Spleen (tissue), 11 donors: ENCODE measurements around the gene SLAMF1. TPM values are rescaled to one million over a fixed set of nuclear protein-coding genes. Genes with fewer than 3 reads are reported as not detected.
"Not testable (repeated sequence)": the region's sequence is repeated elsewhere in the genome, so short reads cannot be mapped to it uniquely, and the experiment has no call there.

Experiments
- DNase-seq: peaks from one replicate; pipeline ENCODE4 v3.0.0-alpha.2; 2020
- H3K27ac ChIP-seq, 8 donors: fragments of 200-600 bp; sonication (generic) in 7 of 8; 1 replicate in 4 of 8; 2 replicates in 4 of 8; pipeline versions ENCODE4 v1.5.0 to v1.8.0; 2016 to 2021; ENCODE audit warnings: inconsistent platforms in 4 of 8, mild to moderate bottlenecking in 4 of 8, moderate library complexity in 1 of 8
- H3K27me3 ChIP-seq, 7 donors: fragments of 200-600 bp; sonication (generic) in 6 of 7; replicated peaks in 1 of 7; 1 replicate in 4 of 7; 2 replicates in 3 of 7; pipeline versions ENCODE4 v1.5.0 to v1.8.0; 2016 to 2021; ENCODE audit warnings: inconsistent platforms in 3 of 7, mild to moderate bottlenecking in 1 of 7
- H3K36me3 ChIP-seq, 6 donors: fragments of 200-600 bp; sonication (generic) in 5 of 6; 1 replicate in 4 of 6; 2 replicates in 2 of 6; pipeline versions ENCODE4 v1.5.0 to v1.8.0; 2016 to 2021; ENCODE audit warnings: inconsistent platforms in 2 of 6
- H3K4me1 ChIP-seq, 6 donors: fragments of 200-600 bp; sonication (generic) in 5 of 6; 1 replicate in 3 of 6; 2 replicates in 3 of 6; pipeline versions ENCODE4 v1.5.0 to v1.8.0; 2016 to 2021; ENCODE audit warnings: inconsistent platforms in 3 of 6
- H3K4me3 ChIP-seq, 8 donors: fragments of 200-600 bp; sonication (generic) in 7 of 8; 1 replicate in 4 of 8; 2 replicates in 4 of 8; pipeline versions ENCODE4 v1.5.0 to v1.8.0; 2016 to 2021; ENCODE audit warnings: inconsistent platforms in 4 of 8, mild to moderate bottlenecking in 4 of 8, moderate library complexity in 2 of 8
- H3K9me3 ChIP-seq, 8 donors: fragments of 200-600 bp; sonication (generic) in 7 of 8; 1 replicate in 4 of 8; 2 replicates in 4 of 8; pipeline versions ENCODE4 v1.5.0 to v1.8.0; 2016 to 2021; ENCODE audit warnings: inconsistent platforms in 4 of 8
- POLR2A ChIP-seq, 3 donors: fragments of 450-650 bp; IDR thresholded peaks; one replicate each; pipeline ENCODE4 v1.5.1; 2017; ENCODE audit warnings: antibody characterized with exemption in 3 of 3, mild to moderate bottlenecking in 1 of 3
- POLR2AphosphoS5 ChIP-seq, 3 donors: sonication (generic); formaldehyde crosslinking; IDR thresholded peaks; one replicate each; pipeline ENCODE4 v1.5.1; 2017; ENCODE audit warnings: antibody characterized with exemption in 3 of 3
- WGBS, 5 donors: extraction: QIAGEN DNeasy Blood & Tissue Kit in 3 of 5; methylation state at CpG; one replicate each; pipeline versions ENCODE4 v1.1.5 to v1.1.7; 2013 to 2018; 5-methylcytosine and 5-hydroxymethylcytosine counted together
- intact Hi-C: fragments of 100-400 bp; cut with DNase I; formaldehyde crosslinking; loops from one replicate; pipeline ENCODE4 v1.15.0; 2023; ENCODE audit warnings: low total_unique reads
- polyA plus RNA-seq, 3 donors: library from polyadenylated mRNA; stranded (reverse); fragments of 200-250 nt; gene quantifications; one replicate each; pipeline ENCODE4 v1.2.1, GENCODE V29; 2013
- total RNA-seq, 7 donors: library from RNA; depleted of rRNA in 3 of 7; stranded (reverse); fragments of >200 nt in 3 of 7; fragmentation: NEBNext Ultra II Directional in 4 of 7; extraction: Animal tissue kit (Norgen Biotek cat#: 25700) in 4 of 7; gene quantifications; one replicate each; pipeline versions ENCODE4 v1.1.0 to v1.2.1, GENCODE V29; 2016 to 2021
- TF ChIP-seq, protein P1 (sequence below), 11 experiments: fragments of 200-600 bp in 7 of 11; fragments of 450-650 bp in 4 of 11; sonication (generic) in 4 of 11; IDR thresholded peaks in 8 of 11; conservative IDR thresholded peaks in 3 of 11; 1 replicate in 7 of 11; 2 replicates in 4 of 11; pipeline versions ENCODE4 v1.4.0 to v1.8.0; 2016 to 2021; ENCODE audit warnings: antibody characterized with exemption in 11 of 11, inconsistent platforms in 4 of 11, mild to moderate bottlenecking in 1 of 11
- donor health status: healthy with polysubstance abuse.
- donor health status: DM: no; HTN: no; CAD: no; lungs with moderate emphysema.
- donor health status: DM: no; HTN: no; CAD: no.
- donor health status: Bipolar disorder and iron deficiency.
- donor health status: healthy.
- donor health status: DM: no; HTN: no; CAD: no.
- donor health status: DM: yes; HTN: yes; CAD: no.

Gene SLAMF1
- total and polyA plus RNA-seq, 10 donors, result 2.8 to 18.3 (median 10.3) TPM

DNA sequence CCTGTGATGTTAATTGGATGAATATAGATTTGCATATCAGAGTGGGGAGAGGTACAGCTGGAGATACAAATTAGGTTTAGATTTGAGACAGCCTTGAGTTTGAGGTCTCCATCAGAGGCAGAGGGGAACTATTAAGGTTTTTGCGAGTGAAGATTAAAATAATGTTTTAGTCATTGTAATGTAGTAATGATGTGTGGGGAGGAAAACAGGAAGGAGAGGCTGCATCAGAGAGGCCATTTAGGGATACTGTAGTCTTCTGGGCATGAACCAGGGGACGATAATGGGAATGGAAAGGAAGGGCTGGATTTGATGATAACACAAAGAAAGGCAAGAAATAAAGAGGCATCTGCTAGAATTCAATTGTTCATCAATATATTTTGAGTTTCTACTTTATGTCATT, 77.0 kb downstream of the SLAMF1 start:
- Histone ChIP-seq H3K36me3 (peaks cover 0 to 16% (median 0%) of the 10 kb centered on the region in 6 donors), H3K4me1 (peaks cover 11 to 100% (median 73%) of the 10 kb centered on the region in 6 donors), H3K27ac (peak overlapping the region in 5 of 8 donors; percentile 8 to 89 (median 75)), H3K9me3 (no peaks in the 10 kb centered on the region), H3K27me3 (no peaks in the 10 kb centered on the region), H3K4me3 (no peak overlapping the region)
- WGBS, 5 donors, result 44 to 64% (median 56%) methylated on average over 2 of the region's 2 CpGs
- intact Hi-C loops, result no loop called here
- TF ChIP-seq POLR2AphosphoS5 (IDR thresholded peaks at IDR 0.05), result no peak
- TF ChIP-seq, protein P1, sequence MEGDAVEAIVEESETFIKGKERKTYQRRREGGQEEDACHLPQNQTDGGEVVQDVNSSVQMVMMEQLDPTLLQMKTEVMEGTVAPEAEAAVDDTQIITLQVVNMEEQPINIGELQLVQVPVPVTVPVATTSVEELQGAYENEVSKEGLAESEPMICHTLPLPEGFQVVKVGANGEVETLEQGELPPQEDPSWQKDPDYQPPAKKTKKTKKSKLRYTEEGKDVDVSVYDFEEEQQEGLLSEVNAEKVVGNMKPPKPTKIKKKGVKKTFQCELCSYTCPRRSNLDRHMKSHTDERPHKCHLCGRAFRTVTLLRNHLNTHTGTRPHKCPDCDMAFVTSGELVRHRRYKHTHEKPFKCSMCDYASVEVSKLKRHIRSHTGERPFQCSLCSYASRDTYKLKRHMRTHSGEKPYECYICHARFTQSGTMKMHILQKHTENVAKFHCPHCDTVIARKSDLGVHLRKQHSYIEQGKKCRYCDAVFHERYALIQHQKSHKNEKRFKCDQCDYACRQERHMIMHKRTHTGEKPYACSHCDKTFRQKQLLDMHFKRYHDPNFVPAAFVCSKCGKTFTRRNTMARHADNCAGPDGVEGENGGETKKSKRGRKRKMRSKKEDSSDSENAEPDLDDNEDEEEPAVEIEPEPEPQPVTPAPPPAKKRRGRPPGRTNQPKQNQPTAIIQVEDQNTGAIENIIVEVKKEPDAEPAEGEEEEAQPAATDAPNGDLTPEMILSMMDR (IDR thresholded peaks at IDR 0.05 in 8 of 11, conservative IDR thresholded peaks at IDR 0.05 in 3 of 11), result no peak
- TF ChIP-seq POLR2A (IDR thresholded peaks at IDR 0.05), result no peak
- DNase-seq, result no peak

DNA sequence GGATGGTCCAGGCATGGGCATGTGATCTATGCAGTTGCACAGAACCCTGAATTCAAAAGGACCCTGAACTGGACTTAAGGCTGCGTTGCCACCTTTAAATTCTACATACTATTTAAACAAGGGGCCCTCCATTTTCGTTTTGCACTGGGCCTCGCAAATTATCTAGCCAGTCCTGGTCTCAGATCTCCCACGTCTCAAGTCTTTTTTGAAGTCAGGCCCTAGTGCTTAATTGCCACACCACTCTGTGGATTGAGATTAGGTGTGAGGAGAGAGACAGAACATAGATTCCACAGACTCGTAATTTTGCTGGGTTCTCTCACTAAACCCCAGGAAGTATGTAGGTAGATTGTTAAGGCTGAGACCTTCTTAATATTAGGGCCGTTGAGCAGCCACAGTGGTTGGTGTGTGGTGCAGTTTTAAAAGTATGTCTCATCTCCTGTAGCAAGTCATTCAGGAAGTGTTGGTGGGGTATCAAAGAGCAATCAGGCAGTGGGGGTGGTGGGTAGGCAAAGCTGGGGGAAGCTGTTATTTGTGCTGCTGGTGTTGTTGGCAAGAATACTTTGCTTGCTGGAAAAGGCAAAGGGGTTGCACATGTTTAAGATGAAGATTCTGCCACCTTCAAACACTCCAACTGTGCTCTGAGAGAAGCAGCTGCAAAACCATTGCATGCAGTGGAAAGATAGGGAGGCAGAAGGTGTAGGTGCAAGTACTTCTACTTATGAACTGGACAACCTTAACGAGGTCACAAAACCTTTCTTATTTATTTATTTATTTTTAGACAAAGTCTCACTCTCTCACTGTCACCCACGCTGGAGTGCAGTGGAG, 78.8 kb downstream of the SLAMF1 start:
- DNase-seq, result no peak
- WGBS, 5 donors, result 20 to 47% (median 32%) methylated on average over 8 of the region's 8 CpGs
- peak overlapping the region in 1 of 8 donors; percentile 9 for H3K4me3 ChIP-seq
- H3K36me3 ChIP-seq, result peaks cover 0 to 33% (median 0%) of the 10 kb centered on the region in 6 donors
- TF ChIP-seq POLR2AphosphoS5 (IDR thresholded peaks at IDR 0.05), result peak in 1 of 3 donors; percentile 53
- TF ChIP-seq, protein P1 (IDR thresholded peaks at IDR 0.05 in 8 of 11, conservative IDR thresholded peaks at IDR 0.05 in 3 of 11), result no peak
- intact Hi-C loops, result no loop called here
- H3K27ac ChIP-seq, result peak overlapping the region; percentile 33 to 89 (median 71)
- peaks cover 11 to 94% (median 62%) of the 10 kb centered on the region in 6 donors for H3K4me1 ChIP-seq
- H3K9me3 ChIP-seq, result peaks cover 0 to 7% (median 4%) of the 10 kb centered on the region in 8 donors
- H3K27me3 ChIP-seq, result no peaks in the 10 kb centered on the region

DNA sequence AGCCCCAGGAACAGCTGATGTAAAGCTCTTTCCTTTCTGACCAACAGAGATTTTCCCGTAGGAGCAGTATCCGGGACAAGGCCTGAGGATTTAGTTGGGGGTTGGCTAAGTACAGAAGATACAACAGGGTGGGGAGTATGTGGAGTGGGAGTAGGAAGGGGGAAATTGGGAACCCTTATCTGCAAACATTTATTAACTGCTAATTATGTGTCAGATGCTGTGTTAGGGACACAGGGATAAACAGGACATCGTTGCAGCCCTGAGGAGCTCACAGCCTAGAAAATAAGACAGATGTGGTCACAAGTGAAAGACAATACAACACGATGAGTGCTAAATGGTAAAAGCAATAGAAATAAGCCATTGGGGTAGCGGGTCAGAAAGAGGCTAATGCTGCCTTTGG, 79.5 kb downstream of the SLAMF1 start:
- no peaks in the 10 kb centered on the region for H3K27me3 ChIP-seq
- H3K4me3 ChIP-seq, result peak overlapping the region in 1 of 8 donors; percentile 9
- peak overlapping the region; percentile 21 to 89 (median 69) for H3K27ac ChIP-seq
- intact Hi-C loops, result no loop called here
- 80 to 83% (median 81%) methylated on average over 5 of the region's 5 CpGs for WGBS, 5 donors
- DNase-seq, result no peak
- peaks cover 11 to 87% (median 60%) of the 10 kb centered on the region in 6 donors for H3K4me1 ChIP-seq
- H3K9me3 ChIP-seq, result peaks cover 0 to 14% (median 10%) of the 10 kb centered on the region in 8 donors
- peaks cover 0 to 36% (median 0%) of the 10 kb centered on the region in 6 donors for H3K36me3 ChIP-seq
- no peak for TF ChIP-seq POLR2AphosphoS5 (IDR thresholded peaks at IDR 0.05)
- TF ChIP-seq POLR2A (IDR thresholded peaks at IDR 0.05), result no peak
- TF ChIP-seq, protein P1 (IDR thresholded peaks at IDR 0.05 in 8 of 11, conservative IDR thresholded peaks at IDR 0.05 in 3 of 11), result no peak

DNA sequence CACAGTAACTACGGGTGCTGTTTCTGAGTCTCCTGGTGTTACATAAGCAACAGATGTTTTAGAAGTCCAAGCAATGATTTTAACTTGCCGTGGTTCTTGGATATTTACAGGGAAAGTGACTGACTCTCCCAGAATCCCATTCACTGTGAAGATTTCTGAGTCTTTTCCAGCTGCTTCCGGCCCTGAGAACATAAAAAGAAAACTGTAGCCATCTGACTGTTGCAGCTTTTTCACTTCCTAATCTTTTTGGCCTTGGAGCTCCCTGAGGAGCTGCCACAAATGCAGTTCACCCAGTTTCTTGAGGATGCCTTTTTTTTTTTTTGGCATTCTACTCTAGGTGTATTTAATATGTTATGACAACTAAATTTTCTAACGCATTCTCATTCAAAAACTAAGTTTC, 81.3 kb downstream of the SLAMF1 start:
- Histone ChIP-seq H3K4me1 (peaks cover 15 to 86% (median 65%) of the 10 kb centered on the region in 6 donors), H3K36me3 (peaks cover 0 to 27% (median 0%) of the 10 kb centered on the region in 6 donors), H3K27me3 (no peaks in the 10 kb centered on the region), H3K4me3 (no peak overlapping the region), H3K9me3 (peaks cover 0 to 17% (median 10%) of the 10 kb centered on the region in 8 donors), H3K27ac (peak overlapping the region in 7 of 8 donors; percentile 30 to 89 (median 45))
- TF ChIP-seq, protein P1 (IDR thresholded peaks at IDR 0.05 in 8 of 11, conservative IDR thresholded peaks at IDR 0.05 in 3 of 11), result no peak
- no peak for TF ChIP-seq POLR2A (IDR thresholded peaks at IDR 0.05)
- no peak for TF ChIP-seq POLR2AphosphoS5 (IDR thresholded peaks at IDR 0.05)
- intact Hi-C loops, result no loop called here
- no peak for DNase-seq
- 69 to 82% (median 75%) methylated on average over 4 of the region's 4 CpGs for WGBS, 5 donors

DNA sequence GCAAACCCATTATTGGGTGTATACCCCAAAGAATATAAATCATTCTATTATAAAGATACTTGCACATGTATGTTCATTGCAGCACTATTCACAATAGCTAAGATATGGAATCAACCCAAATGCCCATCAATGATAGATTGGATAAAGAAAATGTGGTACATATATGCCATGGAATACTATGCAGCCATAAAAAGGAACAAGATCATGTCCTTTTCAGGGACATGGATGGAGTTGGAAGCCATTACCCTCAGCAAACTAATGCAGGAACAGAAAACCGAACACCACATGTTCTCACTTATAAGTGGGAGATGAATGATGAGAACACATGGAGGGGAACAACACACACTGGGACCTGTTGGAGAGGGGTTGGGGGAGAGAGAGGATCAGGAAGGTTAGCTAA, 83.6 kb downstream of the SLAMF1 start:
- H3K27me3 ChIP-seq, DNase-seq, H3K4me3 ChIP-seq, intact Hi-C loops: not testable (repeated sequence)
- H3K27ac ChIP-seq, result peak overlapping the region in 1 of 8 donors; percentile 89
- H3K4me1 ChIP-seq, result peaks cover 14 to 86% (median 58%) of the 10 kb centered on the region in 6 donors
- whole genome bisulfite sequencing, 5 donors, result 83 to 97% (median 91%) methylated on average over 1 of the region's 1 CpG
- H3K36me3 ChIP-seq, result peaks cover 0 to 26% (median 0%) of the 10 kb centered on the region in 6 donors
- peaks cover 0 to 17% (median 10%) of the 10 kb centered on the region in 8 donors for H3K9me3 ChIP-seq

DNA sequence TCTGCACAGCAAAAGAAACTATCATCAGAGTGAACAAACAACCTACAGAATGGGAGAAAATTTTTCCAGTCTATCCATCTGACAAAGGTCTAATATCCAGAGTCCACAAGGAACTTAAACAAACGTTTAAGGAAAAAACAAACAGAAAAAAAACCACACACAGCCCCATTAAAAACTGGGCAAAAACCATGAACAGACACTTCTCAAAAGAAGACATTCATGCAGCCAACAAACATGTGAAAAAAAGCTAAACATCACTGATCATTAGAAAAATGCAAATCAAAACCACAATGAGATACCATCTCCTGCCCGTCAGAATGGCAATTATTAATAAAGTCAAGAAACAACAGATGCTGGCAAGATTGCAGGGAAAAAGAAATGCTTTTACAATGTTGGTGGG, 84.1 kb downstream of the SLAMF1 start:
- intact Hi-C loops, DNase-seq, H3K4me3 ChIP-seq, H3K27me3 ChIP-seq, H3K27ac ChIP-seq: not testable (repeated sequence)
- H3K4me1 ChIP-seq, result peaks cover 11 to 86% (median 58%) of the 10 kb centered on the region in 6 donors
- WGBS, 5 donors, result 73 to 88% (median 74%) methylated on average over 2 of the region's 2 CpGs
- peaks cover 0 to 29% (median 0%) of the 10 kb centered on the region in 6 donors for H3K36me3 ChIP-seq
- H3K9me3 ChIP-seq, result peaks cover 0 to 17% (median 10%) of the 10 kb centered on the region in 8 donors
